ENCODE results near the gene RAPGEF6.

DNA sequence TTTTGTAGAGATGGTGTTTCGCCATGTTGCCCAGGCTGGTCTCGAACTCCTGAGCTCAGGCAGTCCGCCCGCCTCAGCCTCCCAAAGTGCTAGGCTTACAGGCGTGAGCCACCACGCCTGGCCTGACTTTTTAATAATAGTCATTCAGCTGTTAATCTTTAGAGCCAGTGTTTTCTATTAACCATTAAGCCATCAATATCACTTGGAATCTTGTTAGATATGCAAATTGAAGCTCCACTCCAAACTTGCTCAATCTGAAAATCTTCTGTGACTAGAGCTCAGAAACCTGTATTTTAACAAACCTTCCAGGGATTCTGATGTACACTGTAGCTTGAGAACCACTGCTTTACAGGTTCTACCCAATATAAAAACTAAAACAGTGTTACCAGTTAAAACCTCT lies 257.7 kb downstream of the RAPGEF6 start:
- TF ChIP-seq POLR2A (IDR thresholded peaks at IDR 0.05): no peak
- TF ChIP-seq, protein P1, sequence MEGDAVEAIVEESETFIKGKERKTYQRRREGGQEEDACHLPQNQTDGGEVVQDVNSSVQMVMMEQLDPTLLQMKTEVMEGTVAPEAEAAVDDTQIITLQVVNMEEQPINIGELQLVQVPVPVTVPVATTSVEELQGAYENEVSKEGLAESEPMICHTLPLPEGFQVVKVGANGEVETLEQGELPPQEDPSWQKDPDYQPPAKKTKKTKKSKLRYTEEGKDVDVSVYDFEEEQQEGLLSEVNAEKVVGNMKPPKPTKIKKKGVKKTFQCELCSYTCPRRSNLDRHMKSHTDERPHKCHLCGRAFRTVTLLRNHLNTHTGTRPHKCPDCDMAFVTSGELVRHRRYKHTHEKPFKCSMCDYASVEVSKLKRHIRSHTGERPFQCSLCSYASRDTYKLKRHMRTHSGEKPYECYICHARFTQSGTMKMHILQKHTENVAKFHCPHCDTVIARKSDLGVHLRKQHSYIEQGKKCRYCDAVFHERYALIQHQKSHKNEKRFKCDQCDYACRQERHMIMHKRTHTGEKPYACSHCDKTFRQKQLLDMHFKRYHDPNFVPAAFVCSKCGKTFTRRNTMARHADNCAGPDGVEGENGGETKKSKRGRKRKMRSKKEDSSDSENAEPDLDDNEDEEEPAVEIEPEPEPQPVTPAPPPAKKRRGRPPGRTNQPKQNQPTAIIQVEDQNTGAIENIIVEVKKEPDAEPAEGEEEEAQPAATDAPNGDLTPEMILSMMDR (IDR thresholded peaks at IDR 0.05): no peak

Measured in right lobe of liver (tissue), 4 donors.